Measurements from ENCODE around the gene CNOT6L. TPM values are rescaled to one million over a fixed set of nuclear protein-coding genes. Genes with fewer than 3 reads are reported as not detected.

Gene CNOT6L
- total RNA-seq, 1 experiment from 2014 or later, result 2.1 TPM

GRCh38 chr4:77826275-77826674, 7.1 kb upstream of the CNOT6L start:
- in situ Hi-C loops (cut with HindIII; ENCODE audit: low pct_unique_long_range_greater_than_20kb, low sequenced_read_pairs), result no loop called here
- no peak for DNase-seq (ENCODE audit: low read depth)

GRCh38 chr4:77821775-77822174, 2.6 kb upstream of the CNOT6L start:
- in situ Hi-C loops (cut with HindIII; ENCODE audit: low pct_unique_long_range_greater_than_20kb, low sequenced_read_pairs), result no loop called here
- DNase-seq (ENCODE audit: low read depth), result no peak

GRCh38 chr4:77820649-77821561, 1.7 kb upstream of the CNOT6L start:
- DNase-seq (ENCODE audit: low read depth), result no peak
- in situ Hi-C loops (cut with HindIII; ENCODE audit: low pct_unique_long_range_greater_than_20kb, low sequenced_read_pairs), result no loop called here

GRCh38 chr4:77819843-77820648, 878 bp upstream of the CNOT6L start:
- peak; percentile 86 for DNase-seq (ENCODE audit: low read depth)
- in situ Hi-C loops (cut with HindIII; ENCODE audit: low pct_unique_long_range_greater_than_20kb, low sequenced_read_pairs), result no loop called here

- in situ Hi-C loops (cut with HindIII; ENCODE audit: low pct_unique_long_range_greater_than_20kb, low sequenced_read_pairs), result no loop called here
- no peak for DNase-seq (ENCODE audit: low read depth)
Measured at GRCh38 chr4:77819404-77819842, 255 bp upstream of the CNOT6L start.

- in situ Hi-C loops (cut with HindIII; ENCODE audit: low pct_unique_long_range_greater_than_20kb, low sequenced_read_pairs), result no loop called here
- peak; percentile 82 for DNase-seq (ENCODE audit: low read depth)
Measured at GRCh38 chr4:77818073-77818601, 1.0 kb downstream of the CNOT6L start.

GRCh38 chr4:77817304-77818072, 1.7 kb downstream of the CNOT6L start:
- no peak for DNase-seq (ENCODE audit: low read depth)
- in situ Hi-C loops (cut with HindIII; ENCODE audit: low pct_unique_long_range_greater_than_20kb, low sequenced_read_pairs), result no loop called here

- in situ Hi-C loops (cut with HindIII; ENCODE audit: low pct_unique_long_range_greater_than_20kb, low sequenced_read_pairs), result no loop called here
- no peak for DNase-seq (ENCODE audit: low read depth)
Measured at GRCh38 chr4:77816546-77816945, 2.6 kb downstream of the CNOT6L start.

GRCh38 chr4:77815636-77816035, 3.5 kb downstream of the CNOT6L start:
- DNase-seq (ENCODE audit: low read depth), result no peak
- in situ Hi-C loops (cut with HindIII; ENCODE audit: low pct_unique_long_range_greater_than_20kb, low sequenced_read_pairs), result no loop called here

- DNase-seq (ENCODE audit: low read depth), result no peak
- in situ Hi-C loops (cut with HindIII; ENCODE audit: low pct_unique_long_range_greater_than_20kb, low sequenced_read_pairs), result no loop called here
Measured at GRCh38 chr4:77805840-77806239, 13.3 kb downstream of the CNOT6L start.

- in situ Hi-C loops (cut with HindIII; ENCODE audit: low pct_unique_long_range_greater_than_20kb, low sequenced_read_pairs), result no loop called here
- DNase-seq (ENCODE audit: low read depth), result no peak
Measured at GRCh38 chr4:77804471-77804870, 14.7 kb downstream of the CNOT6L start.

- no peak for DNase-seq (ENCODE audit: low read depth)
- in situ Hi-C loops (cut with HindIII; ENCODE audit: low pct_unique_long_range_greater_than_20kb, low sequenced_read_pairs), result no loop called here
Measured at GRCh38 chr4:77802402-77802801, 16.8 kb downstream of the CNOT6L start.

GRCh38 chr4:77801260-77801608, 17.9 kb downstream of the CNOT6L start:
- no peak for DNase-seq (ENCODE audit: low read depth)
- in situ Hi-C loops (cut with HindIII; ENCODE audit: low pct_unique_long_range_greater_than_20kb, low sequenced_read_pairs), result no loop called here

GRCh38 chr4:77800483-77801259, 18.5 kb downstream of the CNOT6L start:
- in situ Hi-C loops (cut with HindIII; ENCODE audit: low pct_unique_long_range_greater_than_20kb, low sequenced_read_pairs), result no loop called here
- no peak for DNase-seq (ENCODE audit: low read depth)

- in situ Hi-C loops (cut with HindIII; ENCODE audit: low pct_unique_long_range_greater_than_20kb, low sequenced_read_pairs), result no loop called here
Measured at GRCh38 chr4:77800077-77800476, 19.1 kb downstream of the CNOT6L start.

GRCh38 chr4:77798385-77798784, 20.8 kb downstream of the CNOT6L start:
- DNase-seq (ENCODE audit: low read depth), result no peak
- in situ Hi-C loops (cut with HindIII; ENCODE audit: low pct_unique_long_range_greater_than_20kb, low sequenced_read_pairs), result no loop called here

More at GRCh38 chr4:77800077-77800476, 19.1 kb downstream of the CNOT6L start:
- no peak for DNase-seq (ENCODE audit: low read depth)

- in situ Hi-C loops (cut with HindIII; ENCODE audit: low pct_unique_long_range_greater_than_20kb, low sequenced_read_pairs), result no loop called here
- DNase-seq (ENCODE audit: low read depth), result peak; percentile 12
Measured at GRCh38 chr4:77797239-77797638, 21.9 kb downstream of the CNOT6L start.

- no peak for DNase-seq (ENCODE audit: low read depth)
- in situ Hi-C loops (cut with HindIII; ENCODE audit: low pct_unique_long_range_greater_than_20kb, low sequenced_read_pairs), result no loop called here
Measured at GRCh38 chr4:77795326-77795725, 23.8 kb downstream of the CNOT6L start.

Data from Caki2 (cell line).